C4-2B (cell line): ENCODE data around the gene STRA8.

Experiments used
- ZFX ChIP-seq: fragments of 450-650 bp; IDR thresholded peaks from 2 replicates; pipeline ENCODE4 v1.6.1; 2017
- TF ChIP-seq, protein P1 (sequence below): fragments of 450-650 bp; conservative IDR thresholded peaks from 2 replicates; pipeline ENCODE4 v1.5.1; 2017; ENCODE audit warnings: mild to moderate bottlenecking

DNA sequence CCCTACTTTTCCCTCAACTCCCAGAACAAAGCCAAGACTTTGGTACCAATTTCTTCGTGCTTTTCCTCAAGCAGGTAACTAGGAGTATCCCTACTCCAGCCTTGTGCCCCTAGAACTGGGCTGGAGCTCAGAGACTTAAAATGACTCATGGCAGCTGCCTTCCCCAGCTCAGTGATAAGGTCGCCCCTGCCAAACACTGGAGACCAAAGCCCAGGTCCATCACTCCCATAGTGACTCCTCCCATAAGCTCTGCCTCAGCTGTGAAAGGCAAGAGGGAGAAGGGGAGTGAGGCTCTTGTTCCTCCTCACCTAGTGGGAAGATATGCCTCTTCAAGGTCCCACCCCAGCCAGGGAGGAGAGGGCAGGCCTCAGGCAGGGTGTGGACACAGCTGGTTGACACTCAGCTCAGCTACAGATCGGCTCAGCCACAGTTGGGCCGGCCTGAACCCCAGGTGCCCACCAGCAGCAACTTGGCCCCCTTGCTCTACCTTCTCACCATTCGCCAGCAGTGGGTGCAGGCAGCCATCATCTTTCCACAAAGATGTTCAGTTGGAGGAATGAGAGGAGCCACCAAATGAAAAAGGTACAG lies 49.3 kb upstream of the STRA8 start:
- TF ChIP-seq, protein P1, sequence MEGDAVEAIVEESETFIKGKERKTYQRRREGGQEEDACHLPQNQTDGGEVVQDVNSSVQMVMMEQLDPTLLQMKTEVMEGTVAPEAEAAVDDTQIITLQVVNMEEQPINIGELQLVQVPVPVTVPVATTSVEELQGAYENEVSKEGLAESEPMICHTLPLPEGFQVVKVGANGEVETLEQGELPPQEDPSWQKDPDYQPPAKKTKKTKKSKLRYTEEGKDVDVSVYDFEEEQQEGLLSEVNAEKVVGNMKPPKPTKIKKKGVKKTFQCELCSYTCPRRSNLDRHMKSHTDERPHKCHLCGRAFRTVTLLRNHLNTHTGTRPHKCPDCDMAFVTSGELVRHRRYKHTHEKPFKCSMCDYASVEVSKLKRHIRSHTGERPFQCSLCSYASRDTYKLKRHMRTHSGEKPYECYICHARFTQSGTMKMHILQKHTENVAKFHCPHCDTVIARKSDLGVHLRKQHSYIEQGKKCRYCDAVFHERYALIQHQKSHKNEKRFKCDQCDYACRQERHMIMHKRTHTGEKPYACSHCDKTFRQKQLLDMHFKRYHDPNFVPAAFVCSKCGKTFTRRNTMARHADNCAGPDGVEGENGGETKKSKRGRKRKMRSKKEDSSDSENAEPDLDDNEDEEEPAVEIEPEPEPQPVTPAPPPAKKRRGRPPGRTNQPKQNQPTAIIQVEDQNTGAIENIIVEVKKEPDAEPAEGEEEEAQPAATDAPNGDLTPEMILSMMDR = no peak
- no peak for TF ChIP-seq ZFX
